ENCODE measurements around the gene KIF2C.

Gene KIF2C

GRCh38 chr1:44701141-44701573 lies 38.5 kb upstream of the KIF2C start:
- FAIRE-seq (no peak), DNase-seq (ENCODE audit: insufficient read length, low spot score) (no peak)
- TF ChIP-seq PAX5 (IDR thresholded peaks at IDR 0.05; ENCODE audit: insufficient read depth, low read length, severe bottlenecking) (no peak), TAF1 (IDR thresholded peaks at IDR 0.05; ENCODE audit: low read depth, low read length) (no peak), POLR2A (IDR thresholded peaks at IDR 0.05; ENCODE audit: low read depth, low read length) (no peak), POU2F2 (IDR thresholded peaks at IDR 0.05; ENCODE audit: low read depth, low read length) (no peak), POLR2AphosphoS5 (IDR thresholded peaks at IDR 0.05; ENCODE audit: low read depth, low read length) (no peak), SPI1 (IDR thresholded peaks at IDR 0.05; ENCODE audit: low read depth, low read length) (no peak)

DNA sequence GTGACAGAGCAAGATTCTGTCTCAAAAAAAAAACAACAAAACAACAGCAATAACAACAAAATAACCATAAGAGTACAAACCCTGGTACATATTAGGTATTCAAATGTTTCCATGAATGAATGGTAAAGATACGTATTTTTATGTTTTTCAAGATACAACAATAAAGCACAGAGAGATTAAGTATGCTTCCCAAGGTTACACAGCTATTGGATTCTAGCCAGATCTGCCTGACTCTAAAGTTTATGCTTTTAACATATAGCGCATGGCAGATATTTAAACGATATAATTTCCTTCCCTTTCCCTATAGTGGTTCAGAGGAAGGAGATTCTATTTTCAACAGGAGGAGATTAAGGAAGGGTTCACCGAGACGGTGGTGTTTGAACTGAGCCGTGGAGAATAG lies 34.2 kb upstream of the KIF2C start:
- FAIRE-seq (no peak), DNase-seq (ENCODE audit: insufficient read length, low spot score) (no peak)
- TF ChIP-seq POLR2AphosphoS5 (IDR thresholded peaks at IDR 0.05; ENCODE audit: low read depth, low read length) (no peak), TAF1 (IDR thresholded peaks at IDR 0.05; ENCODE audit: low read depth, low read length) (no peak), PAX5 (IDR thresholded peaks at IDR 0.05; ENCODE audit: insufficient read depth, low read length, severe bottlenecking) (no peak), POU2F2 (IDR thresholded peaks at IDR 0.05; ENCODE audit: low read depth, low read length) (no peak), POLR2A (IDR thresholded peaks at IDR 0.05; ENCODE audit: low read depth, low read length) (no peak), SPI1 (IDR thresholded peaks at IDR 0.05; ENCODE audit: low read depth, low read length) (no peak)

DNA sequence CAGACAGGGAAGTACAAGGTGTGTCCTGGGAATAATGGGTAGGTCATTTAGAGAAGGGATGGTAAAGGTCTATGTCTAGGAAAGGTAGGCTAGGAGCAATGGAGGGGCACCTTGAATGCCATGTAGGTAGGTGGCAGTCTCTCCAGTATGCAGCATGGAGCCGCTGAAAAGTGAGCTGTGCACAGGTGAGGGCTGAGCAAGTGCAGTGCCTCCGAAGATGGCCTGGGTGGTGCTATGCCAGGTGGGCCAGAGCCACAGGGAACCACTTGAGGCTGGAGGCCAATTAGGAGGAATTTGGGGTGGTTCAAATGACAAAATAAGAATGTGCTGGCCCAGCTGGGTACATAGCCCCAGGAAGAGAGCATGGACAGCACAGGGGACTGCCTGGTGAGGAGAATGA lies 33.7 kb upstream of the KIF2C start:
- no peak for FAIRE-seq
- DNase-seq (ENCODE audit: insufficient read length, low spot score): no peak
- no peak for TF ChIP-seq SPI1 (IDR thresholded peaks at IDR 0.05; ENCODE audit: low read depth, low read length)
- TF ChIP-seq TAF1 (IDR thresholded peaks at IDR 0.05; ENCODE audit: low read depth, low read length): no peak

GRCh38 chr1:44707112-44707881 lies 32.3 kb upstream of the KIF2C start:
- FAIRE-seq (peak; percentile 31), DNase-seq (ENCODE audit: insufficient read length, low spot score) (no peak)
- TF ChIP-seq POU2F2 (IDR thresholded peaks at IDR 0.05; ENCODE audit: low read depth, low read length) (no peak), TAF1 (IDR thresholded peaks at IDR 0.05; ENCODE audit: low read depth, low read length) (no peak), POLR2A (IDR thresholded peaks at IDR 0.05; ENCODE audit: low read depth, low read length) (no peak), POLR2AphosphoS5 (IDR thresholded peaks at IDR 0.05; ENCODE audit: low read depth, low read length) (no peak), PAX5 (IDR thresholded peaks at IDR 0.05; ENCODE audit: insufficient read depth, low read length, severe bottlenecking) (no peak), SPI1 (IDR thresholded peaks at IDR 0.05; ENCODE audit: low read depth, low read length) (no peak)

DNA sequence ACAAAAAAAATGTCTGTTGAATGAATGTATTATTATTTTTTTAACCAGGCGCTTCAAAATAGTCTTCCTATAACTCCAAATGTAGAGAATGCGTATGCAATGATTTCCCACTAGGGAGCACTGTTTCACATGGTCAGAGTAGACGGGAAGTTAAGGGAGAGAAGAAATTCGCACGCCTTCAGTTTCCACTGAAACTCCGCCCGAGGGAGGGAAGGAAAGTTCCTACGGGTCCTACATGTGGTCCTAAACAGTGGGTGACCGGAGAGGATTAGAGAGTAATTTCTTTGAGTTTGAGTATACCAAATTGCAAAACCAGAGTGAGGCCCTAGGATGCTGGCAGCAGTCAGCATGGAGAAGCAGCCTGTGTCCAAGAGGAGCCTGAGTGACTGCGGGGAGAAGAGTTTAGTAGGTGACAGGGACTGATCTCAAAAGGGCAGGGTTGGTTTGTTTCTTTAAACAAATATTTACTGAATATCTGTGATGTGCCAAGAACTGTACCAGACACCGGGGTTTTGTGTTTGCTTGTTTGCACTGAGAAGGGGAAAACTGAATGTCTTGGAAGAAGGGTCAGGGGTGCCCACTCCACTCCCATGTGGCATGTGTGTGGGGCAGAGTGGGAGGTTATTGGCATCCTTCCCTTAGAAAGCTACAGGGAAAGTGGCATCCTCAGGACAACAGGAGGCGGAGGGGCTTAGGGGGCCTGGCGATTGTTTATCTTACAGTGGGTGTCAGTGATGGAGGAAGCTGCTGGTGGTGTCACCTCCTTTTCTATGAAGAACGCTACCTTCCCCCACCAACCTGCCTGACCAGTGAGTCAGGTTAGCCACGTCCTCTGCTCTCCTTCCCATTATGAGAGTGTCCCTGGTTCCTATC lies 31.4 kb upstream of the KIF2C start:
- TF ChIP-seq TAF1 (IDR thresholded peaks at IDR 0.05; ENCODE audit: low read depth, low read length) (no peak), SPI1 (IDR thresholded peaks at IDR 0.05; ENCODE audit: low read depth, low read length) (0 out of 2 replicates have a peak, but pooled peaks have one; percentile 10)
- DNase-seq (ENCODE audit: insufficient read length, low spot score) (no peak), FAIRE-seq (peak; percentile 35)

GRCh38 chr1:44713321-44713781 lies 26.3 kb upstream of the KIF2C start:
- TF ChIP-seq TAF1 (IDR thresholded peaks at IDR 0.05; ENCODE audit: low read depth, low read length) (no peak), POLR2AphosphoS5 (IDR thresholded peaks at IDR 0.05; ENCODE audit: low read depth, low read length) (no peak), POU2F2 (IDR thresholded peaks at IDR 0.05; ENCODE audit: low read depth, low read length) (no peak)
- no peak for DNase-seq (ENCODE audit: insufficient read length, low spot score)
- FAIRE-seq: no peak

GRCh38 chr1:44714532-44714931 lies 25.1 kb upstream of the KIF2C start:
- TF ChIP-seq POU2F2 (IDR thresholded peaks at IDR 0.05; ENCODE audit: low read depth, low read length) (no peak), PAX5 (IDR thresholded peaks at IDR 0.05; ENCODE audit: insufficient read depth, low read length, severe bottlenecking) (no peak), SPI1 (IDR thresholded peaks at IDR 0.05; ENCODE audit: low read depth, low read length) (no peak), POLR2A (IDR thresholded peaks at IDR 0.05; ENCODE audit: low read depth, low read length) (no peak), POLR2AphosphoS5 (IDR thresholded peaks at IDR 0.05; ENCODE audit: low read depth, low read length) (no peak), TAF1 (IDR thresholded peaks at IDR 0.05; ENCODE audit: low read depth, low read length) (no peak)
- no peak for DNase-seq (ENCODE audit: insufficient read length, low spot score)
- no peak for FAIRE-seq

DNA sequence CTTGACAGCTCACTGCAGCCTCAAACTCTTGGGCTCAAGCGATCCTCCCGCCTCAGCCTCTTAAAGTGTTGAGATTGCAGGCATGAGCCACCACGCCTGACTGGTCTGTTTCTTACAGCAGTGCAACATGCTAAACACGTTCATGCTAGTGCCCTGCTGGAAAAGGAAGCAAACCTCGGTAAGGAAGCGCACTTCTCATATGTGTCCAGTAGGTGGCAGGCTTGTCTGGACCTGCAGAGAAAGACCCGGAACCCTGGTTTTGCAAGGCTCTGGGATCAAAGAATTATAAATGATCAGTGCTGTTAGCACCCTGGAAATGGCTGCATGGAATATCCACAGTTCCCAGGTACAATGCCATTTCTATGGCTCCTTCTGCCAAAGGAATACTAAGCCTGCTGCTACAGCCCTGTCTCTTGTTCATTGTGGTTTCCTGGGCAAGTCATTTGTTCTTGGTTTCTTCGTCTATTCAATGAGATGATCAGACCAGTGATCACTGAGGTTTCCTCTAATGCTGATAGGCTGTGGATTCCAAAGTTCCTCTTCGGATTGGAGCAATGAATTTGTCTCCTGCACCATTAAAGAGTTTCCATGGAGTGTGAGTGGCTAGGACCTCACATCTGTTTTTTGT lies 24.6 kb upstream of the KIF2C start:
- peak; percentile 40; the same call in 1 of the 2 replicates for TF ChIP-seq SPI1 (IDR thresholded peaks at IDR 0.05; ENCODE audit: low read depth, low read length)
- no peak for TF ChIP-seq PAX5 (IDR thresholded peaks at IDR 0.05; ENCODE audit: insufficient read depth, low read length, severe bottlenecking)
- FAIRE-seq (peak; percentile 99), DNase-seq (ENCODE audit: insufficient read length, low spot score) (no peak)

DNA sequence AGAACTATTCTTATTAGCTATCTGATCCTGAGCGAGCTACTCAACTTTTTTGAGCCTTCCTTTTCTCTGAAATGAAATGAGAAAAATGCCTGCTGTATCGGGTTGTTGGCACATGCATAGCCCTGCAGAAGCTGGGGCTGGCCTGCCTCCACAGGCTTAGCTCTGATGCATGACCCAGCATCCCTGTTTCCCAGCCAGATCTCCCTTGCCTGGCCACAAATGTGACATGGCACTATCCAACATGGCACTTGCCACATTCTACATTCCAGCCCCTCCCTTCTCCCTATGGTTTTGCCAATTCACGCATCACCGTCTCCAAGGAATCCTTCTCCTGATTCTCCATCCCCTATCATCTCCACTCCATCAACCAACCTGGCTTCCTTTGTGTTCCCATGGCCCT lies 22.5 kb upstream of the KIF2C start:
- no peak for DNase-seq (ENCODE audit: insufficient read length, low spot score)
- no peak for FAIRE-seq
- no peak for TF ChIP-seq POU2F2 (IDR thresholded peaks at IDR 0.05; ENCODE audit: low read depth, low read length)
- no peak for TF ChIP-seq SPI1 (IDR thresholded peaks at IDR 0.05; ENCODE audit: low read depth, low read length)

DNA sequence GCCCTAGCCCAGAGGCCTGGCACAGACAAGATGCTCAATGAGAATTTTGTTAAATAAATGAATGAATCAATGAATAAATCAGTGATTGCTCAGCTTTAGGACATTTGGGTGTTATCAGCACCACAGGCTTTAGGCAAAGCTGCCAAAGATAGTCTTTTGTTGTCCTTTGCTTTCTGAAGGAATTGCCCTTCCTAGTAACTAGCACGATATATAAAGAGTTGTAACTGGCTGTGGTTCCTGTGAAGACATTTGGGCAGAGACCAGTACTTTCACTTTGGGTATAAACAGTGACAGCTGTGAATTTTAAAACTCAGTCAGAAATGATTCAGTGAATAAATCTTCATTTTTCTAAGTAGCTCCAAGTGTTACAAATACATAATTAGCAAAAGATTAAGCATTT lies 22.0 kb upstream of the KIF2C start:
- FAIRE-seq (no peak), DNase-seq (ENCODE audit: insufficient read length, low spot score) (no peak)
- TF ChIP-seq PAX5 (IDR thresholded peaks at IDR 0.05; ENCODE audit: insufficient read depth, low read length, severe bottlenecking) (no peak), POLR2AphosphoS5 (IDR thresholded peaks at IDR 0.05; ENCODE audit: low read depth, low read length) (no peak), POLR2A (IDR thresholded peaks at IDR 0.05; ENCODE audit: low read depth, low read length) (no peak), POU2F2 (IDR thresholded peaks at IDR 0.05; ENCODE audit: low read depth, low read length) (no peak), TAF1 (IDR thresholded peaks at IDR 0.05; ENCODE audit: low read depth, low read length) (no peak)
